PFSK-1 (cell line): ENCODE measurements around the gene DHX34.

Experiments used
- FOXP2 ChIP-seq: optimal IDR thresholded peaks from 2 replicates; pipeline ENCODE3; 2011; ENCODE audit warnings: borderline replicate concordance, control low read depth, inconsistent platforms; ENCODE audit not compliant: insufficient read depth; ENCODE audit errors: extremely low read length, extremely low read depth
- POLR2AphosphoS5 ChIP-seq: IDR thresholded peaks from 2 replicates; pipeline ENCODE4 v1.6.1; 2012; ENCODE audit warnings: low read depth, mild to moderate bottlenecking, control low read depth, low read length, moderate library complexity
- REST ChIP-seq, 2 experiments: IDR thresholded peaks; 2 replicates each; pipeline versions ENCODE4 v1.6.1 to v1.8.0; 2011 to 2012; ENCODE audit warnings: low read depth in 2 of 2, low read length in 2 of 2, control low read depth in 1 of 2, inconsistent platforms in 1 of 2, mild to moderate bottlenecking in 1 of 2, moderate library complexity in 1 of 2; ENCODE audit not compliant: insufficient read depth in 1 of 2
- SIN3A ChIP-seq: IDR thresholded peaks from 2 replicates; pipeline ENCODE4 v1.6.1; 2012; ENCODE audit warnings: mild to moderate bottlenecking, low read length, moderate library complexity, borderline replicate concordance; ENCODE audit not compliant: insufficient read depth
- TAF1 ChIP-seq: IDR thresholded peaks from 2 replicates; pipeline ENCODE4 v1.6.1; 2012; ENCODE audit warnings: low read length, control low read depth, borderline replicate concordance; ENCODE audit not compliant: insufficient read depth

DHX34 gene

GRCh38 chr19:47377208-47377701 is 28.1 kb downstream of the DHX34 start:
- no peak for TF ChIP-seq REST (IDR thresholded peaks at IDR 0.05; ENCODE audit: insufficient read depth in 1 of 2, low read depth in 2 of 2, low read length in 2 of 2)
- no peak for TF ChIP-seq TAF1
- no peak for TF ChIP-seq SIN3A
- no peak for TF ChIP-seq FOXP2
- no peak for TF ChIP-seq POLR2AphosphoS5

GRCh38 chr19:47377801-47378200 is 28.7 kb downstream of the DHX34 start:
- TF ChIP-seq FOXP2, result no peak
- TF ChIP-seq TAF1, result no peak

DNA sequence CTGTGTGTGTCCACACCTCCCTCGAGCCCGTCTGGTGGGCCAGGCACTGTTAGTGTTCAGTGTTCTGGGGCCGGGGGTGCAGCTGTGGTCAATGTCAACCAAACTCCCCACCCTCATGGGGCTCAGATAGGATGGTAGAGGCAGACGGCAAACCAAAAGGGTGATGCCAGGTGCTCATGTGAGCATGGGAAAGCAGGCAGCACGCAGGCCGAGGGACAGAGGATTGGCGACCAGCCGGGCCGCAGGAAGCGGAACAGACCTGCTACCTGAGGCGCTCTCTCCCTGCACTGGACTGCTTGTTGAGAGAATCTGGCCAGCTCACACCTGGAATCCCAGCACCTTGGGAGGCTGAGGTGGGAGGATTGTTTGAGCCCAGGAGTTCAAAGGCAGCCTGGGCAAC is 29.1 kb downstream of the DHX34 start:
- TF ChIP-seq POLR2AphosphoS5 (no peak), FOXP2 (no peak), SIN3A (no peak), TAF1 (no peak), REST (IDR thresholded peaks at IDR 0.05; ENCODE audit: insufficient read depth in 1 of 2, low read depth in 2 of 2, low read length in 2 of 2) (no peak)

GRCh38 chr19:47379381-47379938 is 30.3 kb downstream of the DHX34 start:
- TF ChIP-seq POLR2AphosphoS5 (no peak), REST (IDR thresholded peaks at IDR 0.05; ENCODE audit: insufficient read depth in 1 of 2, low read depth in 2 of 2, low read length in 2 of 2) (no peak), TAF1 (no peak), FOXP2 (no peak), SIN3A (no peak)

DNA sequence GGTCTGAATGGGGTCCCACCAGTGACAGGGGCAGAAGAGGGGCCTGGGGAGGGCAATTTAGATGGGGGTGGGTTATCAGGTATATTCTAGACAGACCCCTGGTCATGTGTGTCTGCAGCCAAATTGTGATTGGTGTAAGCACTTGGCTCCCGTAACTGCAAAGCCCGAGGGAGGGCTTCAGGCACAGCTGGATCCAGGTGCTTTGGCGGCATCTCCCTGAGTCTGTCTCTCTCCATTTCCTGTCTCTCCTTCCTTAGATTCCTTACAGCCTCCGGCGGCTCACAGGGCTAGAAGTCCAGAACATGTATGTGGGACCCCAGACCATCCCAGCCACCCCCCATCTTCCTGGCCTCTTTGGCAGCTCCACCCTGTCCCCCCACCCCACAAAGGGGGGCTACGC is 31.4 kb downstream of the DHX34 start:
- no peak for TF ChIP-seq FOXP2
- no peak for TF ChIP-seq REST (IDR thresholded peaks at IDR 0.05; ENCODE audit: insufficient read depth in 1 of 2, low read depth in 2 of 2, low read length in 2 of 2)
- no peak for TF ChIP-seq POLR2AphosphoS5
- TF ChIP-seq SIN3A, result no peak
- TF ChIP-seq TAF1, result no peak
